Spleen (tissue), 7 donors: ENCODE results near the gene H6PD.

Source experiments
- CTCF ChIP-seq, 11 experiments: fragments of 200-600 bp in 7 of 11; fragments of 450-650 bp in 4 of 11; sonication (generic) in 4 of 11; IDR thresholded peaks in 8 of 11; conservative IDR thresholded peaks in 3 of 11; 1 replicate in 7 of 11; 2 replicates in 4 of 11; pipeline versions ENCODE4 v1.4.0 to v1.8.0; 2016 to 2021; ENCODE audit warnings: antibody characterized with exemption in 11 of 11, inconsistent platforms in 4 of 11, mild to moderate bottlenecking in 1 of 11
- POLR2A ChIP-seq, 3 donors: fragments of 450-650 bp; IDR thresholded peaks; one replicate each; pipeline ENCODE4 v1.5.1; 2017; ENCODE audit warnings: antibody characterized with exemption in 3 of 3, mild to moderate bottlenecking in 1 of 3
- POLR2AphosphoS5 ChIP-seq, 3 donors: sonication (generic); formaldehyde crosslinking; IDR thresholded peaks; one replicate each; pipeline ENCODE4 v1.5.1; 2017; ENCODE audit warnings: antibody characterized with exemption in 3 of 3
- donor health status: DM: no; HTN: no; CAD: no; lungs with moderate emphysema.
- donor health status: DM: no; HTN: no; CAD: no.
- donor health status: DM: no; HTN: no; CAD: no.

DNA sequence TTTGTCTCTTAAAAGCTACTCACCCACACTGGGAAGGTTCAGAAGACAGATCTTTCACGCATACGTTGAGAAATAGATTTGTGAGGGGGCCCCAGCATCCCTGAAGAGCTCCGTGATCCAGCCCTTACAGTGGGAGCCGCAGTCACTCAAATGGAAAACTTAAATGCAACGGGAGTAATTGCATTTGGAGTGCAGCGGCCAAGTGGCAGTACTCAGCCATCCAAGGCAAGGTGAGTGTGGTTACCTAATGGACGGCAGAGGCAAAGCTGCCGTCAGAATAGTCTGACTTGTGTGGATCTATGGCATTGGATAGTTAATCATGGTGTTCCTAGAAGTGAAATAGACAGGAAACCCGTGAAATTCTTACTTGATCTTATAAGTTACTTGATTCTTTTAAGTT, 63.3 kb downstream of the H6PD start:
- TF ChIP-seq POLR2AphosphoS5 (IDR thresholded peaks at IDR 0.05) (no peak), CTCF (IDR thresholded peaks at IDR 0.05 in 8 of 11, conservative IDR thresholded peaks at IDR 0.05 in 3 of 11) (no peak), POLR2A (IDR thresholded peaks at IDR 0.05) (no peak)
